ENCODE data around the gene C21orf58.
"Not testable (repeated sequence)": the region's sequence is repeated elsewhere in the genome, so short reads cannot be mapped to it uniquely, and the experiment has no call there.

The C21orf58 gene

DNA sequence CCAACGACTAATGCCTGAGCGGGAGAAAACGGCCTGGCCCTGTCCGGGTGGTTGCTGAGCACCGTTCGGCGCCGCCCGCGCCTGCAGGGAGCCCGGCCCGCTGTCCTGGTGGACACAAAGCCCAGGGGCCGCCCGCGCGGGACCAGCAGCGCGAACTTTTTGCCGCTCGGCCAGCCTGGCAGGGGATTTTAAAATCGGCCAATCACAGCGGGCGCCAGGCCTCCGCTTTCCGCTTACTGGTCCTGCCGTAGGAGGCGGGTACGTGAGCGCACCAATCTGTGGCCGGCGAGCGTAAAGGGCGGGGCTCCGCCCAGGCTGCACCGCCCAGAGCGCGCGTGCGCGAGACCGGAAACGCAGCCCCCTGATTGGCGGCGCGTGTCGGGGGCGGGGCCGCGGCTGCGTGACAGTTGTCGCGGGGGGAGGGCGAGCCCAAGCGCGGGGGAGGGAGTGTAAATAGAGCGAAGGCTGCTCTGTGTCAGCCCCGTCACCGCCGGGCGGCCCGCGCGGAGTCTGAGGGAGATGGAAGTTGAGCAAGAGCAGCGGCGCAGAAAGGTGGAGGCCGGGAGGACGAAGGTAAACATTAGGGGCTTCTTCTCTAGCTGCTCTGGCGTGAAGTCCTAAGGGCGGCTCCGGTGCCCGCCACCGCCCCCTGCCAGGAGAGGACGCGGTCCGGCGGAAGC is at the start of gene C21orf58, which contains the start of gene PCNT:
C21orf58 (minus strand) TSS at position 161 of the 680 bp plus-strand sequence. CDS start 1,132 bp downstream, outside the sequence.
PCNT (plus strand) TSS at position 447 of the 680 bp plus-strand sequence; CDS start at position 520, 73 bp downstream.
- Mint-ChIP-seq H3K4me1 (peaks cover 33% of the 10 kb centered on the region), H3K4me3 (peak within 1 kb of the TSS; percentile 87), H3K27me3 (no peaks in the 10 kb centered on the region), H3K9me3 (no peaks in the 10 kb centered on the region), H3K27ac (peak within 1 kb of the TSS; percentile 92), H3K36me3 (peaks cover 20% of the 10 kb centered on the region)
- ATAC-seq = peak; percentile 95

DNA sequence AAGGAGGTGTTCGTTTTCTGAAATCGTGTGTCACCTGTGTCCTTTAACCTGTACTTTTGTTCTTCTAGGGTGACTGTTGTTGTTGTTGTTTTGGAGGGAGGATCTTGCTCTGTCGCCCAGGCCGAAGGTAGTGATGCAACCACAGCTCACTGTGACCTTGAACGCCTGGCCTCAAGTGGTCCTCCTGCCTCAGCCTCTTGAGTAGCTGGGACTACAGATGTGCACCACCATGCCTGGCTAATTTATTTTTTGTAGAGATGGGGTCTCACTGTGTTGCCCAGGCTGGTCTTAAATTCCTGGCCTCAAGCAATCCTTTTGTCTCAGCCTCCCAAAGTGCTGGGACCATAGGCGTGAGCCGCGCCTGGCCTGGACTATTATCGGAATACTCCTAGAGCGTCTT is 49.3 kb upstream of the C21orf58 start:
- not testable (repeated sequence) for H3K27ac Mint-ChIP-seq, H3K4me3 Mint-ChIP-seq, ATAC-seq, H3K9me3 Mint-ChIP-seq, H3K27me3 Mint-ChIP-seq
- Mint-ChIP-seq H3K36me3 (peaks cover 14% of the 10 kb centered on the region), H3K4me1 (peaks cover 36% of the 10 kb centered on the region)

DNA sequence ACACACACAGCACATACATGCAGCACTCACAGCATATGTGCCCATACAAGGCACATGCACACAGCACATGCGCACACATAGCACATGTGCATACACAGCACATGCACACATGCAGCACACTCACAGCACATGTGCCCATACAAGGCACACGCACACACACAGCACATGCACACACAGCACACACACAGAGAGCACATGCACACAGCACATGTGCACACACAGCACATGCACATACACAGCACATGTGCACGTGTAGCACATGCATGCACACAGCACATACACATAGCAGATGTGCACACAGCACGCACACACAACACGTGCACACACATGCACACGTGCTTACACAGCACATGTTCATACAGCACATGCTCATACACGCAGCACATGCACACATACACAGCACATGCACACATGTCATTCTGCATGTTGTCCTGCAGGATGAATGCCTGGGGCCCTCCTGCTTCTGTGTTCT is 48.4 kb upstream of the C21orf58 start:
- no peaks in the 10 kb centered on the region for H3K27me3 Mint-ChIP-seq

DNA sequence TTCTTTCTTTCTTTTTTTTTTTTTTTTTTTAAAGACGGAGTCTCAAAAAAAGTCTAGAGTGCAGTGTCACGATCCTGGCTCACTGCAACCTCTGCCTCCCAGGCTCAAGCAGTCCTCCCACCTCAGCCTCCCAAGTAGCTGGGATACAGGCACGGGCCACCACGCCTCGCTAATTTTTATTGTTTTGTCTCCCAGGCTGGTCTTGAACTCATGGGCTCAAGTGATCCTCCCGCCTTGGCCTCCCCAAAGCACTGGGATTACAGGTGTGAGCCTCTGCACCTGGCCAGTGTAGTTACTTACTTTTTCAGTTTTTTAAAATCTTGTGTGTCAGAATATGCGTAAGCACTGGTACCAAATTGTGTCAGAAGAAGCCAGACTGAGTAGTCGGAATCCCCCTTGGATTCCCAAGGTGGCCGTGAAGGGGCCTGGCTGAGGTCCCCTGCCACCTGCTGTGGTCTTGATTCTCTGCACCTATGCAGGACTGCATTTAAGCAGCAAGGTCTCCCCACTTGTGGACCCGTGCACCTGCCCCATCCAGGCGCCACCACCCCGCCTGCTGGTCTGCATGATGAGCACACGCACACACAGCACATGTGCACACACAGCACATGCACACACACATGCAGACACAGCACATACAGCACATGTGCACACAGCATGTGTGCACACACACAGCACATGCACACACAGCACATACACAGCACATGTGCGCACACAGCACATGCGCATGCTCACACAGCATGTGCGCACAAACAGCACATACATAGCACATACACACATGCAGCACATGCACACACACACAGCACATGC is 47.7 kb upstream of the C21orf58 start:
- Mint-ChIP-seq H3K36me3 (peaks cover 19% of the 10 kb centered on the region), H3K4me3 (no peak overlapping the region), H3K27ac (peak overlapping the region; percentile 31), H3K27me3 (no peaks in the 10 kb centered on the region), H3K4me1 (peaks cover 37% of the 10 kb centered on the region), H3K9me3 (no peaks in the 10 kb centered on the region)
- ATAC-seq = no peak

More for the DNA sequence above, 48.4 kb upstream of the C21orf58 start:
- Mint-ChIP-seq H3K36me3 (peaks cover 13% of the 10 kb centered on the region), H3K9me3 (no peaks in the 10 kb centered on the region), H3K27ac (no peak overlapping the region), H3K4me1 (peaks cover 37% of the 10 kb centered on the region), H3K4me3 (no peak overlapping the region)
- ATAC-seq = no peak

DNA sequence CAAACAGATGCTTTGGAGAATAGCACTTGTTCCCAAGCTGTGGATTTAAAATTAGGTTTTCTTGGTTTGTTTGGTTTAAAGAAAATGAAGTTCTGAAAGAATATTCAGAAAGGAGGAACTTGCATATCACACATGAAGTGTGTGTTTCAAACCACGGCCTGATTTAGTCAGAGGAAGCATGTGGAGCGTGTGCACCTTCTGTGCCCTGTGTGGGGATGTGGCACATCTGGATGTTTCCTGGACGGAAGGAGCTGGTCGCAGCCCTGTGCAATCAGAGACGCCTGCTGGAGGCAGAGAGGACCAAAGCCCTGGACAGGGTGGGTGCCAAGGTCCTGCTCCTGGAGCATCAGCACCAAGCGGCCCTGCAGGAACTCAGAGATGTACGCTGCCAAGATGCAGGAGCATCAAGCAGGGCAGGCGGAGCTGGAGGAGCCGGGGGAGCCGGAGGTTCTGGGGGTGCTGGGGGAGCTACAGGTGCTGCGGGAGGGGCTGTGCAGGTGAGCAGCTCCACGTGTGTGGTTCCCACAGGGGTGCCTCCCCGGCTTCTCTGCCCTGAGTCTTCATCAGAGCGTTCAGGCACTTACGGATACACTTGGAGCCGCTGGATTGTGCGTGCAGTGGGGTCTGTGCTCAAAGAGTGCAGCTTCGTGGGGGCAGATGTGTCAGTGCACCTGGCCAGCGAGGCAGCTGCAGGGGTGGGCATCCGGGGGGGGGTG is 46.0 kb upstream of the C21orf58 start:
- no peaks in the 10 kb centered on the region for H3K9me3 Mint-ChIP-seq
- peak; percentile 75 for ATAC-seq
- H3K4me1 Mint-ChIP-seq = peaks cover 37% of the 10 kb centered on the region
- H3K4me3 Mint-ChIP-seq = peak overlapping the region; percentile 29
- H3K27me3 Mint-ChIP-seq = no peaks in the 10 kb centered on the region
- H3K27ac Mint-ChIP-seq = peak overlapping the region; percentile 78
- H3K36me3 Mint-ChIP-seq = peaks cover 28% of the 10 kb centered on the region

DNA sequence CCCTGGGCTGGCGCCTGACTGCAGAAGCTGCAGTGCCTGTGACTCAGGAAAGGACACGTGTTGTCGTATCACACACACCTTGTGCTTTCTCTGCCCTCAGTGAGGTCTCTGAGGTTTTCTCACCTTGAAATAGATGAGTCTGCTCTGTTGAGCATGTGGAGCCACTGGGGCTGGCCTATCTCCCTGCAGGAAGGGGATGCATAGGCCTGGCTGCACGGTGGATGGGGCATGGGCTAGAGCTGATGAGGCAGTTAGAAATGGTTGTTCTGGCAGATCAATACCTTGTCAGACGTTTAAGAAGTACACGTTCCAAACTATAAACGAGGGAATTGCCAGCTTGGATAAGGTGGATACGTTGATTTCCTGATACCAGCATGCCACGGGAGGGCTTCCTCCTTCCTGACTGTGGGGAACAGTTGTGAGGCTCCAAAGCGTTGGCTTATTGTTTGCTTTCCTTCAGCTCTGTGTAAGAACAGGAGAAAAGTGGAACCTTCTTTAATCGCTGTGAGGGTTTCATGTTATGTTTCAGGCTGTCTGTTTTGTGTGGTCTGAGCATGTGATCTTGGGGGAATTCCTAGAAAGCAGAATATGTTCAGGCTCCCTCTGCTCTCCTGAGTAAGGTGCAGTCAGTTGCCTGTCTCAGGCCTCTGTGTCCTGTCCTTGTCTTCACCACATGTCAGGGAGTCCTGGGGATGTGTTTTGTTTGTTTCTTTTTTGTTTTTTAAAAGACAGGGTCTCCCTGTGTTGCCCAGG is 45.0 kb upstream of the C21orf58 start:
- Mint-ChIP-seq H3K4me1 (peaks cover 37% of the 10 kb centered on the region), H3K27me3 (no peaks in the 10 kb centered on the region), H3K27ac (peak overlapping the region; percentile 78), H3K36me3 (peaks cover 28% of the 10 kb centered on the region), H3K9me3 (no peaks in the 10 kb centered on the region), H3K4me3 (peak overlapping the region; percentile 29)
- ATAC-seq = peak; percentile 93

DNA sequence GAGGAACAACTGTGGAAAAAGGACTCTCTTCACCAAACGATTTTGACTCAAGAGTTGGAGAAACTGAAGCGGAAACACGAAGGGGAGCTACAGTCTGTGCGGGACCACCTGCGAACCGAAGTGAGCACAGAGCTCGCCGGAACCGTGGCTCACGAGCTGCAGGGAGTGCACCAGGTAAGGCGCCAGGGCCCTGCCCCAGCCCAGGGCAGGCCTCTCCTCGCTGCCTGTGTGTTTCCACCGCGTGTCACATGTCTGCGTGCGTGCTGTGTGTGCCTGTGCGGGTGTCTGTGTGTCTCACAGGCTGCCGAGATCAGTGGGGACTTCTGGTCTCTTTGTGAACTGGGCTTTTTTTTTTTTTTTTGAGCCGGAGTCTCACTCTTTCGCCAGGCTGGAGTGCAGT is 43.3 kb upstream of the C21orf58 start:
- Mint-ChIP-seq H3K9me3 (no peaks in the 10 kb centered on the region), H3K36me3 (peaks cover 39% of the 10 kb centered on the region), H3K4me3 (no peak overlapping the region), H3K4me1 (peaks cover 37% of the 10 kb centered on the region), H3K27ac (no peak overlapping the region), H3K27me3 (no peaks in the 10 kb centered on the region)
- no peak for ATAC-seq

DNA sequence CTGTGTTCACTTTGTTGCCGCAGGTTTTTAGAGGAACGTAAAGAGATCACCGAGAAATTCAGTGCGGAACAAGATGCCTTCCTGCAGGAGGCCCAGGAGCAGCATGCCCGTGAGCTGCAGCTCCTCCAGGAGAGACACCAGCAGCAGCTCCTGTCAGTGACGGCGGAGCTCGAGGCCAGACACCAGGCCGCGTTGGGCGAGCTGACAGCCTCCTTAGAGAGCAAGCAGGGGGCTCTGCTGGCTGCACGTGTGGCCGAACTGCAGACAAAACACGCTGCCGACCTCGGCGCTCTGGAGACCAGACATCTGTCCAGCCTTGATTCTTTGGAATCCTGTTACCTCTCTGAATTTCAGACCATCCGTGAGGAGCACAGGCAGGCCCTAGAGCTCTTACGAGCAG is 42.9 kb upstream of the C21orf58 start:
- Mint-ChIP-seq H3K9me3 (no peaks in the 10 kb centered on the region), H3K27me3 (no peaks in the 10 kb centered on the region), H3K4me3 (no peak overlapping the region), H3K36me3 (peaks cover 39% of the 10 kb centered on the region), H3K27ac (no peak overlapping the region), H3K4me1 (peaks cover 33% of the 10 kb centered on the region)
- ATAC-seq = no peak

DNA sequence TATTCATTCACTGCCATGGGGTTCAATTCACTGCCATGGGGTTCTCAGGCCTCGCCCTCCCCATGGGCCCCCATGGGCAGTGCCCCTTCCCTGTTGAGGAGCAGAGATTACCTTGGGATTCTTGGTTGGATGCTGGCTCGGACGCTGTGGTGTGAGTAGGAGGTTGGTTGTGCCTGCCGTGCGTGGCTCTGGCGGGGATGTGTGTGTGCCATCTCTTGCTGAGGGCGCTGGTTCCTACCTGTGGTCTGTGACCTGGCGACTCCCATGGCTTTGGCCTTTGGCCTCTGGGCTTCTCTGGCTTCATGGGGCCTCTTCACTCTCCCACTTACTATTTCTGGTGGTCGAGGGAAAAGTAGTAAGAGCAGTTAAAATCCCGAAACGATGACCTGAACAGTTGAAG is 42.4 kb upstream of the C21orf58 start:
- Mint-ChIP-seq H3K4me3 (no peak overlapping the region), H3K36me3 (peaks cover 41% of the 10 kb centered on the region), H3K27me3 (no peaks in the 10 kb centered on the region), H3K27ac (no peak overlapping the region), H3K9me3 (no peaks in the 10 kb centered on the region), H3K4me1 (peaks cover 29% of the 10 kb centered on the region)
- no peak for ATAC-seq

DNA sequence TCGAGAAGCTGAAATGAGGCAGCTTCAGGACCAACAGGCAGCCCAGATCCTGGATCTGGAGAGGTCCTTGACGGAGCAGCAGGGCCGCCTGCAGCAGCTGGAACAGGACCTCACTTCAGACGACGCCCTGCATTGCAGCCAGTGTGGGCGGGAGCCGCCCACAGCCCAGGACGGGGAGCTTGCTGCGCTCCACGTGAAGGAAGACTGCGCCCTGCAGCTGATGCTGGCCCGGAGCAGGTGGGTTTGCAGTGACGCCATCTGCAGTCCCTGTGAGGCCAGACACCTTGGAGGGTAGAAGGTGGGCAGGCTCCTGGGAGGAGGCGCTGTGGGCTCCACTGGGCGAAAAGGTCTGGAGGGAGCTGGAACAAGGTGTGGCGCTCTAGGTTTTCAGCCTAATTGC is 40.0 kb upstream of the C21orf58 start:
- no peaks in the 10 kb centered on the region for H3K27me3 Mint-ChIP-seq
- no peaks in the 10 kb centered on the region for H3K9me3 Mint-ChIP-seq
- peaks cover 58% of the 10 kb centered on the region for H3K36me3 Mint-ChIP-seq
- ATAC-seq = no peak
- no peak overlapping the region for H3K27ac Mint-ChIP-seq
- H3K4me3 Mint-ChIP-seq = no peak overlapping the region
- peaks cover 9% of the 10 kb centered on the region for H3K4me1 Mint-ChIP-seq

DNA sequence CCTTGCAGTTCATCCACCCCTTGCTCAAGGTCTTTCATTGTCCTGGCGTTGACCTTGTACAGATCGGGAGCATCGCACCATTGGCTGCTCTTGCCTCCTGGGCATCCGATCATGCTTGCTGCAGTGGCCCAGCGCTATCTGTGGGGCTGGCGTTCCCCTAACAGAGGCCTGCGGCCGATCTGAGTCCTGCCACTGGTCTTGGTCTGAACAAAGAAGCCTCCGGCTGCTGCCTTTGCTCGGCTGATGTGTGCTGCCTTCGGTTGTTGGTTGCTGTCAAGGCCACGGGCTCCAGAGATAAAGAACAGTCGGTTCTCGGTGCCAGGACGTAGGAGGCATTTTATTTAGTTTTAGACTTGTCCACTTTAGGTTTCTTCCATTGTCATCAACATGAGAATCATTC is 39.3 kb upstream of the C21orf58 start:
- Mint-ChIP-seq H3K27me3 (no peaks in the 10 kb centered on the region), H3K27ac (no peak overlapping the region), H3K4me1 (peaks cover 6% of the 10 kb centered on the region), H3K4me3 (no peak overlapping the region), H3K36me3 (peaks cover 64% of the 10 kb centered on the region), H3K9me3 (no peaks in the 10 kb centered on the region)
- no peak for ATAC-seq

DNA sequence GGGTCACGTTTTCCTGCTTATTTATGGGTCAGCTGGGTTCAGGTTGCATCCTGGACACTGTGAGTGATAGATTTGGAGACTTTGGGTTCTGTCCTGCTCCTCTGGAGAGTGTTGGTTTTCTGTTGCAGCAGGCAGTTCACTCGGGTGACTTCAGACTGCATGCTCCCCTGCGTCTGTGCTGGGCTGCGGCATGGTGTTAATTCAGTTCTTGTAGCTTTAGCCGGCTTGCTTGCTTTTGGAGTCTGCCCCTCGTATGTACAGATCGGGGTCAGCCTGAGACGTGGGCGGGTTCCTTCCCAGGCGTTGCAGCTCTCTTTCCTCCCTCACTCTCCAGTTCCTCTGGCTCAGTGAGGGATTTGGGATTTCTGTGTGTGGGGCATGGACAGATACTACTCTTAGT is 38.3 kb upstream of the C21orf58 start:
- Mint-ChIP-seq H3K9me3 (no peaks in the 10 kb centered on the region), H3K27ac (no peak overlapping the region), H3K36me3 (peaks cover 72% of the 10 kb centered on the region)

DNA sequence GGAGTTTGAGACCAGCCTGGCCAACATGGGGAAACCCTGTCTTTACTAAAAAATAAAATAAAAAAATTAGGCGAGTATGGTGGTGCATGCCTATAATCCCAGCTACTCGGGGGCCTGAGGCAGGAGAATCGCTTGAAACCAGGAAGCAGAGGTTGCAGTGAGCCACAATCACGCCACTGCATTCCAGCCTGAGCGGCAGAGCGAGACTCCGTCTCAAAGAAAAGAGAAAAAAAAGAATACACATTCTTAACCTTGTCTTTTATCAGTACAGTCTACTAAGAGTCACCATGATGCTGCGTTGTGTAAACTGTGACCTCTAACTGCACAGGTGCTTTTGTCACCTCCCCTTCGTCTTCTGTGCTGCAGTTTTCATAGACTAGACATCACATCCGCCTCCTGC is 37.5 kb upstream of the C21orf58 start:
- Mint-ChIP-seq H3K27me3 (no peaks in the 10 kb centered on the region), H3K4me1 (peaks cover 22% of the 10 kb centered on the region), H3K27ac (no peak overlapping the region), H3K36me3 (peaks cover 73% of the 10 kb centered on the region), H3K4me3 (no peak overlapping the region), H3K9me3 (no peaks in the 10 kb centered on the region)
- ATAC-seq = no peak

More for the DNA sequence above, 38.3 kb upstream of the C21orf58 start:
- no peaks in the 10 kb centered on the region for H3K27me3 Mint-ChIP-seq
- no peak for ATAC-seq
- peaks cover 15% of the 10 kb centered on the region for H3K4me1 Mint-ChIP-seq
- no peak overlapping the region for H3K4me3 Mint-ChIP-seq

DNA sequence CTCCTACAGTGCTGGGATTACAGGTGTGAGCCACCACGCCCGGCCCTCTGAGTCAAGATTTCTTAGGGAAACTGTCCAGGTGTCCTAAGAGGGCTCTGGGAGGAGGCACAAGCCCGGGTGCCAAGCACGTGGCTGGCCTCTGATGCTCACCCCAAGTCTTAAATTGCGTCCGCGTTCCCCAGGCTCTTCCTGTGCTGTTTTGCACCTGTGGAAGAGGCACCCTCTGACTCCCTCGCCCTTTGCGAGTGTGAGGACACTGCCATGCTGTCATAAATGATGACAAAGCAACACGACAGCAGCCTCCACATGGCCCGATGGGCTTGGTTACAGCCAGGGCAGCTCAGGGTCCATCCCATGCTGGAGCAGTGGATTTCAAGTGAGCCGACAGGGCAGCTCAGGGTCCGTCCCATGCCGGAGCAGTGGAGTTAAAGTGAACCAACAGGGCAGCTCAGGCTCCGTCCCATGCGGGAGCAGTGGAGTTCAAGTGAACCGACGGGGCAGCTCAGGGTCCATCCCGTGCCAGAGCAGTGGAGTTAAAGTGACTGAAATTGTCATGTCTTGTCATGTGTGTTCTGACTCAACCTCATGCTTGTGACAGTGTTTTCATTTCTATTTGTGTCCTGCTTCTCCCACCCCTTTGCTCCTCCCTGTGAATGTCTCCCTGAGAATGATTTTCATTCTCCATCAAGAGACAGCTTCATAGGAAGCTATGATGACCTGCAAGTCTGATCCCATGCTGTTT is 34.2 kb upstream of the C21orf58 start:
- peaks cover 86% of the 10 kb centered on the region for H3K36me3 Mint-ChIP-seq
- H3K27me3 Mint-ChIP-seq = no peaks in the 10 kb centered on the region
- no peak for ATAC-seq
- H3K27ac Mint-ChIP-seq = peak overlapping the region; percentile 89
- H3K4me1 Mint-ChIP-seq = peaks cover 30% of the 10 kb centered on the region
- H3K4me3 Mint-ChIP-seq = peak overlapping the region; percentile 66
- H3K9me3 Mint-ChIP-seq = no peaks in the 10 kb centered on the region

Data from stimulated activated memory B cell treated with anti-CD40 and anti-IgM and Interleukin-4, amounts not matched to agents 10 μg/mL and 1 μg/mL and 100 μg/mL, for 72 hours (primary cell).